ENCODE data around the gene DPEP1.

GRCh38 chr16:89612415-89613166 lies 851 bp upstream of the DPEP1 start:
- TF ChIP-seq POLR2A (IDR thresholded peaks at IDR 0.05) (no peak), CTCF (IDR thresholded peaks at IDR 0.05) (no peak), EP300 (IDR thresholded peaks at IDR 0.05) (no peak), POLR2AphosphoS5 (IDR thresholded peaks at IDR 0.05) (no peak)

Data from upper lobe of left lung (tissue), 4 donors.